Superior temporal gyrus (tissue), 1 donor: ENCODE measurements around the gene MICAL2.

ENCODE experiments used
- DNase-seq: peaks from one replicate; pipeline ENCODE4 v3.0.0-alpha.2; 2016; ENCODE audit errors: extremely low spot score

MICAL2 gene

DNA sequence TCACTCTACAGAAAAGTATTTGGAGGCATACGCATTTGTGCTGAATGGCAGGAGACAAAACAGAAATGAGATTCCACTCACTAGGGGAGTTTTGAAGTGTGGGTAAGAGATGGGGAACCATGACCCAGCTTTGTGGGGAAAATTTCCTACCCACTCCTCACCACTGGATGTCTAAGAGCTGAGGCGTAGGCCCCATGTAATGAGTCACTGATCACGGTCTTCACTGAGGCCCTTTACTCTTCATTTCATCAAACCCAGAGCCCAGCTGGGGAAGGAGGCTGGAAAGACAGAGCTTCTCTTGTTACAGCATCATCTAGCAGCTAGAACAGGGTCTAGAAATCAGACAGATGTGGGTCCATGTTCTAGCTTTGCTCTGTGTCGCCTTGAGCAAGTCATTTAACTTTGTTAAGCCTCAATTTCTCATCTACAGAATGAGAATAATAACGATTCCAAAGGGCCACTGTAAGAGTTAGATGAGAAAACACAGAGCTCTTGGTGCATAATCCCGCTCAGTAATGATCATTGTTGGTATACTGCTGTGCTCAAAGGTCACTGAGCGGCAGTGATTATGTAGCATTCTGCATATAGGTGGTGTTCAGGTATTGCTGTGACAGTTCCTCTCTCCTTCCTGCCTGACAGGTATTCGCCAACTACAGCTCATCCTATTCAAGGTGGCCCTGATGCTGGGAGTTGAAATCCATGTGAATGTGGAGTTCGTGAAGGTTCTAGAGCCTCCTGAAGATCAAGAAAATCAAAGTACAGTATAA is 97.2 kb downstream of the MICAL2 start:
- DNase-seq: no peak

- DNase-seq: no peak
Measured at GRCh38 chr11:12209096-12209495, 98.7 kb downstream of the MICAL2 start.

DNA sequence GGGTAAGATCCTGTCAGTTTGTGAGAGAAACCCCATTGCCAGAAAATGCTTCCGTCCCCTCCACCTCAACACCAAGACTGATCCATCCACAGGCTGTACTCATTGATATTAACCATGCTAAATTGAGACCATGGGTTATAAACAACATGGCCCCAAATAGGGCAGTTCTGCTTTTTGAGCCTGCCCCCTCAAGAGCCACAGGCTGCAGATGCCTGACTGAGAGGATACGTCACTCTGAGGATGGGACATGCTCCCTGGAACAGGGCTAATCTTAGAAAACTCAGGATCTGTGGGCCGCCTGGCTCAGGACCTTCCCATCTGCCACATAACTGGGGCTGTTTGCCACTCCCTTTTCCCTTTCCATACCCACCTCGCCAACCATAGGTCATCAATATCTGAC is 99.8 kb downstream of the MICAL2 start:
- no peak for DNase-seq

DNA sequence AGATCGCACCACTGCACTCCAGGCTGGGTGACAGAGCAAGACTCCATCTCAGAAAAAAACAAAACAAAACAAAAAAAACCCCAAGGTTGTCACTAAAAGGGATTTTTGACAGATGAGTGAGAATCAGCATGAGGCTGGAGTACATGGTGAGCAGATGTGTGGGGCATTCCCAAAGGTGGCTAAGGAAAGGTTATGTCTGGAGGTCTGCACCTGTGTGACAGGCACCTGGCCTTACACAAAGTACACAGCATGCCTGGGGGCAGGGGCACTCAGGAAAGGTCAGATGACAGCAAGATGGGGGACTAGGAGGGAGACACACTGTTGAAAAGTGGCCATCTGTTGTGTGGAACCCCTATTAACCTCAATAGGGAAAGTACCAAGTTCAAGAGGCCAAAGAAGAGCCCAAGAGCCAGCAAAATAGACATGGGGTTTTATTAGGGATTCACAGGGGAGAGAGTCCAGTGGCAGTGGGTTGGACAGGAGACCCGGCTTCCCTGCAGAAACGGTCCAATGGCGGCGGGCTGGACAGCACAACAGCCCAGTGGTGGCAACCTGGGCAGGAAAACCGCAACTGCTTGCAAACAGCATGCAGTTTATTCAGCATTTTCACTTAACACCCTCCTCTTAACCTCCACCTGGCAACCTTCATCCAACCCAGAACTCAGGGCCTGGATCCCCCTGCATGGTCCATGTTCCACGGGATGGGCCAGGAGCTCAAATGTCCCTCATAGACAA is 101.1 kb downstream of the MICAL2 start:
- DNase-seq: no peak

DNA sequence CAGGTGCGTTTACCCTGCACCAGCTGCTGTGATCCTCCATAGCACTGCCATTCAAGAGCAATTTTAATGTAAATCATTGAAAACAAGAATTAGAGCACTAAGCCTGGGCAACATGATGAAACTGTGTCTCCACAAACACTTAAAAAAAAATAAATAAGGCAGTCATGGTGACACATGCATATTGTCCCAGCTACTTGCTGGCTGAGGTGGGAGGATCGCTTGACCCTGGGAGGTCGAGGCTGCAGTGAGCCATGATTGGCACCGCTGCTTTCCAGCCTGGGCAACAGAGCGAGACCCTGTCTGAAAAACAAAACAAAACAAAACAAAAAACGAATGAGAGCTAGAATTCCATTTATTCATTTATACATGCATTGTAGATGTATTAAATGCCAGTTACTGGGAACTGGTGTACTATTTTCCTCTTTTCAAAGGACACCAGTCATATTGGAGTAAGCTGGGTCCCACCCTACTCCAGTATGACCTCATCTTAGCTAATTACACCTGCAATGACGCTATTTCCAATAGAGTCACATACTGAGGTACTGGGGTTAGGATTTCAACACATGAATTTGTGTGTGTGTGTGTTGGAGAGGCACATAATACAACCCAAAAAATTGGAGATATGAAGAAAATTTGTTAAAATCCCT is 101.9 kb downstream of the MICAL2 start:
- DNase-seq: no peak

- DNase-seq: no peak
Measured at GRCh38 chr11:12212821-12213185, 102.4 kb downstream of the MICAL2 start.

- DNase-seq: no peak
Measured at GRCh38 chr11:12213883-12214282, 103.5 kb downstream of the MICAL2 start.

GRCh38 chr11:12214751-12215150 is 104.4 kb downstream of the MICAL2 start:
- no peak for DNase-seq

GRCh38 chr11:12215181-12215593 is 104.8 kb downstream of the MICAL2 start:
- no peak for DNase-seq

- DNase-seq: peak; percentile 65
Measured at GRCh38 chr11:12216041-12216451, 105.7 kb downstream of the MICAL2 start.

GRCh38 chr11:12216671-12217374 is 106.4 kb downstream of the MICAL2 start:
- DNase-seq: no peak

GRCh38 chr11:12217879-12218278 is 107.5 kb downstream of the MICAL2 start:
- no peak for DNase-seq

GRCh38 chr11:12218909-12219308 is 108.5 kb downstream of the MICAL2 start:
- no peak for DNase-seq

GRCh38 chr11:12219757-12220156 is 109.4 kb downstream of the MICAL2 start:
- no peak for DNase-seq

- peak; percentile 86 for DNase-seq
Measured at GRCh38 chr11:12220305-12220704, 109.9 kb downstream of the MICAL2 start.

GRCh38 chr11:12221051-12221535 is 110.7 kb downstream of the MICAL2 start:
- DNase-seq: no peak

- DNase-seq: no peak
Measured at GRCh38 chr11:12222055-12222792, 111.8 kb downstream of the MICAL2 start.

DNA sequence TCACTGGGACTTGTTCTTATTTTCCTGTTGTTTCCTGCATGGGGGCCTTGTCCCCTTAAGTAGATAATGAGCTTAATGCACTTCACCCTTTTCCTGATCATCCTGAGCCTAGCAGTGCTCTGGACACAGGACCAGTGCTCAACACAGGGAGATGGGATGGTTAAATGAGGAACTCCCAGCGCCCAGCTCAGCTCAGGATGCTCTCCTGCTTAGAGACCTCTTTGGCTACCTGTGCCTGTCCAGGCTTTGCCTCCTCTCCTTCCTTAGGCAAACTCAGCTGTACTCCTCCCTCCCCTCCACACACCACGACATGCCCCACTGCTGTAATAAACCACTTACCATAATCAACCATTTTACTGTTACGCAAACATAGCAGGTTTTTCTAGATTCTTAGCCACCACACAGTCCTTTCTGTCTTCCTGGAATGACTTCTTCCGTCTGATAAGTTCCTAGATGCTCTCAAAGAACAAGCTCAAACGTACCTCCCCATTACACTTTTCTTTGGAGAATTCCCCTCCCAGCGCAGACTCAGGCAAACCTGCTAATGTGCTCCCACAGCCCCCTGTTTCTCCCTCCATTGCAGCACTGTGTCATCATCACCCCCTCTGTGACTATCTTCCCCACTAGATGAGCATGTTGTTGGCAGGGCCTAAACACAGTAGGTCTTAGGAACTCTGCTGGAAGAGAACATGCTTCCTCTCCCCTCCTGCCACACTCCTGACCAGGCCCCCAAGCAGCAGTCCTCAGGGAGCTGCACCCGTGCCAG is 113.6 kb downstream of the MICAL2 start:
- DNase-seq: no peak

DNA sequence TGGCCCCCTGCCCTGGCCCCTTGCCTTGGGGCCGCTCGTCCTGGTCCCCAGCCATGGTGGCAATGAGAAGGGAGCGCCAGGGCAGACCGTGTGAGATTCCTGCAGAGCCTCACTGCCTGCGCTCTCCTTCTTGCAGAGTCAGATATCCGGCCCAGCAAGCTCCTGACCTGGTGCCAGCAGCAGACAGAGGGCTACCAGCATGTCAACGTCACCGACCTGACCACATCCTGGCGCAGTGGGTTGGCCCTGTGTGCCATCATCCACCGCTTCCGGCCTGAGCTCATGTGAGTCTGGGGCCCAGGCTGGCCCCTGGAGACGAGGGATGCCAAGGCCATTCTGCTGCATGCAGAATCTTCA is 114.1 kb downstream of the MICAL2 start:
- no peak for DNase-seq

- DNase-seq: no peak
Measured at GRCh38 chr11:12225046-12225739, 114.8 kb downstream of the MICAL2 start.
